Stomach (tissue), 4 donors: ENCODE data around the gene ZNF609.

Experiments used
- EP300 ChIP-seq: sonication (generic); formaldehyde crosslinking; IDR thresholded peaks from one replicate; pipeline ENCODE4 v1.6.1; 2017; ENCODE audit warnings: antibody characterized with exemption
- POLR2A ChIP-seq, 4 donors: fragments of 450-650 bp; IDR thresholded peaks; one replicate each; pipeline ENCODE4 v1.6.1; 2016; ENCODE audit warnings: antibody characterized with exemption in 4 of 4, control low read depth in 2 of 4, mild to moderate bottlenecking in 1 of 4, moderate library complexity in 1 of 4
- POLR2AphosphoS5 ChIP-seq, 3 donors: sonication (generic); formaldehyde crosslinking; IDR thresholded peaks; one replicate each; pipeline ENCODE4 v1.6.1; 2016; ENCODE audit warnings: antibody characterized with exemption in 3 of 3
- TF ChIP-seq, protein P1 (sequence below), 7 experiments: fragments of 450-650 bp in 4 of 7; fragments of 200-600 bp in 3 of 7; sonication (generic) in 3 of 7; IDR thresholded peaks; one replicate each; pipeline ENCODE4 v1.5.1; 2016 to 2019; ENCODE audit warnings: antibody characterized with exemption in 7 of 7, control low read depth in 2 of 7, mild to moderate bottlenecking in 1 of 7

GRCh38 chr15:64412216-64412615, 48.2 kb upstream of the ZNF609 start:
- TF ChIP-seq, protein P1, sequence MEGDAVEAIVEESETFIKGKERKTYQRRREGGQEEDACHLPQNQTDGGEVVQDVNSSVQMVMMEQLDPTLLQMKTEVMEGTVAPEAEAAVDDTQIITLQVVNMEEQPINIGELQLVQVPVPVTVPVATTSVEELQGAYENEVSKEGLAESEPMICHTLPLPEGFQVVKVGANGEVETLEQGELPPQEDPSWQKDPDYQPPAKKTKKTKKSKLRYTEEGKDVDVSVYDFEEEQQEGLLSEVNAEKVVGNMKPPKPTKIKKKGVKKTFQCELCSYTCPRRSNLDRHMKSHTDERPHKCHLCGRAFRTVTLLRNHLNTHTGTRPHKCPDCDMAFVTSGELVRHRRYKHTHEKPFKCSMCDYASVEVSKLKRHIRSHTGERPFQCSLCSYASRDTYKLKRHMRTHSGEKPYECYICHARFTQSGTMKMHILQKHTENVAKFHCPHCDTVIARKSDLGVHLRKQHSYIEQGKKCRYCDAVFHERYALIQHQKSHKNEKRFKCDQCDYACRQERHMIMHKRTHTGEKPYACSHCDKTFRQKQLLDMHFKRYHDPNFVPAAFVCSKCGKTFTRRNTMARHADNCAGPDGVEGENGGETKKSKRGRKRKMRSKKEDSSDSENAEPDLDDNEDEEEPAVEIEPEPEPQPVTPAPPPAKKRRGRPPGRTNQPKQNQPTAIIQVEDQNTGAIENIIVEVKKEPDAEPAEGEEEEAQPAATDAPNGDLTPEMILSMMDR (IDR thresholded peaks at IDR 0.05) = no peak
- TF ChIP-seq POLR2A (IDR thresholded peaks at IDR 0.05) = no peak
- no peak for TF ChIP-seq EP300
- TF ChIP-seq POLR2AphosphoS5 (IDR thresholded peaks at IDR 0.05) = no peak
